ENCODE measurements around the gene RGS3. TPM values are rescaled to one million over a fixed set of nuclear protein-coding genes. Genes with fewer than 3 reads are reported as not detected.

RGS3 gene
- total RNA-seq, 1 donor from 2014 or later = 18.9 TPM

Other genes with a start within 250 kb of the RGS3 start
- gene FKBP15, start 242.4 kb upstream of the RGS3 start, total RNA-seq (ENCODE audit: unreplicated experiment) = 18.2 TPM
- 11.2 TPM for gene SLC31A1, start 242.2 kb upstream of the RGS3 start, total RNA-seq (ENCODE audit: unreplicated experiment)
- 13.4 TPM for gene CDC26, start 188.2 kb upstream of the RGS3 start, total RNA-seq (ENCODE audit: unreplicated experiment)
- gene PRPF4, start 188.1 kb upstream of the RGS3 start, total RNA-seq (ENCODE audit: unreplicated experiment) = 21.9 TPM
- not detected for gene RNF183, start 160.4 kb upstream of the RGS3 start, total RNA-seq (ENCODE audit: unreplicated experiment)
- 1.3 TPM for gene WDR31, start 123.5 kb upstream of the RGS3 start, total RNA-seq (ENCODE audit: unreplicated experiment)
- gene BSPRY, start 114.2 kb upstream of the RGS3 start, total RNA-seq (ENCODE audit: unreplicated experiment) = not detected
- gene HDHD3, start 86.7 kb upstream of the RGS3 start, total RNA-seq (ENCODE audit: unreplicated experiment) = 7.2 TPM
- gene ALAD, start 62.4 kb upstream of the RGS3 start, total RNA-seq (ENCODE audit: unreplicated experiment) = 39.0 TPM
- gene POLE3, start 53.1 kb upstream of the RGS3 start, total RNA-seq (ENCODE audit: unreplicated experiment) = 22.3 TPM
- gene C9orf43, start 53.0 kb upstream of the RGS3 start, total RNA-seq (ENCODE audit: unreplicated experiment) = 0.47 TPM